ENCODE measurements around the gene CKAP2L.
"Not testable (repeated sequence)": the region's sequence is repeated elsewhere in the genome, so short reads cannot be mapped to it uniquely, and the experiment has no call there.

Gene CKAP2L

DNA sequence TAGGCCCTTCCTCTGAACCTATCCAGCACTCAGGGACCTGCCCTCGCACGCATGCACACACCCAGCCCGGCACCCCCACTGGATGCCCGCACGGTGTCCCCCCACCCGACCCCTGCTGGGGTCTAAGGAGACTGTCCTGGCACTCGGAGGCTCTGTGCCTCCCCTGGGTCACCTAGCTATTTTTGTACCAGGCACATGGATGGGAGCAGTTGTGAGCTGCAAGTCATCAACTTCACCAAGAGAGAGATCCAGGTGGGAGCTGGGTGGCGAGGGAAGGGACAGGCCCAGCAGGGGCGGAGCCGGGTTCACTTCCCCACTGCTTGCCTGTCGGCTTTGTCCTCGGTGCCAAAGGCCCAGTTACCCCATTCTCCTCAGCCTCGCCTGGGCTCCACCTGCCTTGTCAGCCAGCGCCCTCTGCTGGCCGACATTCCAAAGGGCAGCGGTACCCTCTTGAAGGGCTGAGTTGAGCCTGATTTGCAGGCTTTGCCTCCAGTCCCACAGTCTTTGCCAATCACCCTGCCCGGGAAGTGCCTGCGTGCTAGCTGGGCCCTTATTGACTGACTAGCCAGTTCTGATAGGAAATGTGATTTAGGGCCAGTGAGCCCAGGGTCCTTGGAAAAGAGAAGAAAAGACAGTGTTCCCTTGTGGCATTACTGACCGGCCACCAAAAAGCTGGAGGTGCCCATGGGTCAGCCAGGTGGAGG lies 37.8 kb downstream of the CKAP2L start:
- peak; percentile 81 to 87 (median 82) for DNase-seq (ENCODE audit: low read depth in 2 of 3, low spot score in 1 of 3)

DNA sequence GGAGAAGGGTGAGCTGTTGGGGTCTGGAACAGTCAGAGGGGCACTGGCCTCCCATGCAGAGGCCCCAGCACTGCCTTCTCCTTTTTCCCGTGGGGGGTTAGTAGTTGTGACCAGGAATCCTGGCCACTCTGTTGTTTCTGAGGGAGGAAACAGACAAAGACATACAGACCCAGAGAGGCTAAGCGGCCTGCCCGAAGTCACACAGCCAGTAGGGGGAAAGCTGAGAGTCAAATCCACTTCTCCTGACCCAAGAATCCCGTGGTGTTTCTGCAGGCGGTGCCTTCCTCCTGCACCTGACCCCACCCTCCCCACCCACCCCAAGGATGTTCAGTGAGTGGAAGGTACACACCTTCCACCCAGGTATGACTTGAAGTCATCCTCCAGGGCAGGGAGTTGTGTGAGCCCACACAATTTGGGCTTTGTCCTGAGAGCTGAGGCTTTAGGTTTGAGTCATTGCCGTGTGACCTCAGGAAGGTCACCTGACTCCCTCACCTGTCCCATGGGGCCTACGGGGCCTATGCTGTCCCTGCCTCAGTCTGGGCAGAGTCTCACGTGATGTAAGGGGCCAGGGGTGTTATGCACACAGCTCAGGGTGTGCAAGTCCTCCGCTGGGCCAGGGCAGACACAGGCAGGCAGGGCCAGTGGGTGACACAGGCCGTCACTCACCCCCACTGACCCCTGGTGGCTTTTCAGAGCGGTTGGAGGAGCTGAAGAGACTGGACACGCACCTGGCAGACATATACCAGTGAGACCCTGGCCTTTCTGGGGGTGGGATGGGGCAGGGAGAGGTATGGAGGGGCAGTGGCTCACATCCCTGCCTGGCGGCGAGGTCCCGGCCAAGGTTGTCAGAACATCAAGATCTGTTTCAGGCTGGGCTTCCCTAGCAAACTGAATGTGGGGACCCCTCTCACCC lies 38.6 kb downstream of the CKAP2L start:
- DNase-seq (ENCODE audit: low read depth in 2 of 3, low spot score in 1 of 3) = no peak

DNA sequence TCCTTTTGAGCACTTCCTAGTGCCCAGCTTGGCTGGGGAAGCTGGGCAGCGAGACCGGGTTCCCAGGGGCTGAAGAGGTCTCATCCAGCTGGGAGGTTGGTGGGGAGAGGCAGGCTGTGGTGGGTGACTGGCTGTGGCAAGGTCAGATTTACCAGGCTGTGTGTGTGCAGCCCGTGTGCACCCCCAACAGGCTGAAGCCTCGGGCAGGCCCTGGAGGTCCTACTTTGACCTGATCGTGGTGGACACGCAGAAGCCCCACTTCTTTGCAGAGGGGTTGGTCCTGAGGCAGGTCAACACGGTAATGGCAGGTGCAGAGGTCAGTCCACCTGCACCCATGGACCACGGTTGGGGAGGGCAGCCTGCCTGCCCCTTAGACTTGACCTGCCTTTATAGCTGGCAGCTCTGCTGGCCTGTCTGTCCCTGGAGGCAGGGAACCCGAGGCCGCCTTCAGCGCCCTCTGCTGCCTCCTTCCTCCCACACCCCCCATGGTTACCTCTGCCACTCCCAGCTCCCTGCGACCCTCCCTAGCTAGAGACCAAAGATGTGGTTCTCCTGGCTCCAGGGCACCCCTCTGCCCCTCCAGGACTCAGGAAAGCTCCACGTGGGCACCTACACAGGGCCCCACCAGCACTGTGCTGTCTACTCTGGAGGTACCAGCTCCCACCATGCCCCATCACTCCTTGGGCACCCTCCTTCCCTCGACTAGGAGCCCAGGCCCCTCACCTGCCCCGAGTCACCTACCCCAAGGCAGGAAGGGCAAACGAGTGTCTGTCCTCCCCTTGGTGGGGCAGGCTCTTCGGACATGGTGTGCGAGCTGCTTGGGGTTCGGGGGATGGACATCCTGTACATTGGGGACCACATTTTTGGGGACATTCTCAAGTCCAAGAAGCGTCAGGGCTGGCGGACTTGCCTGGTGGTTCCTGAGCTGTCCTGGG lies 39.6 kb downstream of the CKAP2L start:
- DNase-seq (ENCODE audit: low read depth in 2 of 3, low spot score in 1 of 3) = peak in 1 of 3 donors; percentile 14

DNA sequence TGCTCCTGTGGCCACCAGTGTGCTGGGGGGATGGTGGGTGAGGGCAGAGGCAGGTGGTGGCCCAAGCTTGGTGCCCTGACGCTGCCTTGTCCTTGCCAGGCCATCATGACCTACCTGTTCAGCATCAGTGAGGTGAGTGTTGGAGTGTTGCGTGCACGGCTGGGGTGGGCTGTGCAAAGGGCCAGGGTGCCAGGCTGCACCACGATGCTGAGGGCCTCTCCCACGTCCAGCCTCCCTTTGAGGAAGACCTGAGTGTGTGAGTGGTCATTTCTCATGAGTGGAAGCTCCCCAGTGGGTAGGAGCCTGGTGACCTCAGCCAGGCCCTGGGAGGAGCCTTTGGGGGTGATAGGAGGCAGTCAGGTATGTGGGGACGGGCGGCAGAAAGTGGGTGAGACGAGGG lies 40.4 kb downstream of the CKAP2L start:
- no peak for DNase-seq (ENCODE audit: low read depth in 2 of 3, low spot score in 1 of 3)

DNA sequence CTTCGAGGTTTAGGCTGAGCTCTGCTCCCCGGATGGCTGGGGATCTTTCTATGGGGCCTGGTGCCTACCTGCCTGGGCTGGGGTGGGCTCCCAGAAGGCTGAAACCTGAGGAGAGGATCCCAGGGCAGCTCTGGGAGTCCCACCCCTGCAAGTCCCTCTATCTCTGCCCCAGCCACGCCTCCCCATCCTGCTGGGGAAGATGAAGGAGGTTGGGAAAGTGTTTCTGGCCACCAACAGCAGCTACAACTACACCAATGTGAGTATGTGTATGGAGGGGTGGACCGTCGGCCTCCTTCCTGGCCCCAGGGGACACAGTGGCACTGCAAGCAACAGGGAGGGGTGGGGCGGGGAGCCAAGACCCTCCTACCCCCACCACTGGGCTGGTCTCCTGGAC lies 40.9 kb downstream of the CKAP2L start:
- no peak for DNase-seq (ENCODE audit: low read depth in 2 of 3, low spot score in 1 of 3)

DNA sequence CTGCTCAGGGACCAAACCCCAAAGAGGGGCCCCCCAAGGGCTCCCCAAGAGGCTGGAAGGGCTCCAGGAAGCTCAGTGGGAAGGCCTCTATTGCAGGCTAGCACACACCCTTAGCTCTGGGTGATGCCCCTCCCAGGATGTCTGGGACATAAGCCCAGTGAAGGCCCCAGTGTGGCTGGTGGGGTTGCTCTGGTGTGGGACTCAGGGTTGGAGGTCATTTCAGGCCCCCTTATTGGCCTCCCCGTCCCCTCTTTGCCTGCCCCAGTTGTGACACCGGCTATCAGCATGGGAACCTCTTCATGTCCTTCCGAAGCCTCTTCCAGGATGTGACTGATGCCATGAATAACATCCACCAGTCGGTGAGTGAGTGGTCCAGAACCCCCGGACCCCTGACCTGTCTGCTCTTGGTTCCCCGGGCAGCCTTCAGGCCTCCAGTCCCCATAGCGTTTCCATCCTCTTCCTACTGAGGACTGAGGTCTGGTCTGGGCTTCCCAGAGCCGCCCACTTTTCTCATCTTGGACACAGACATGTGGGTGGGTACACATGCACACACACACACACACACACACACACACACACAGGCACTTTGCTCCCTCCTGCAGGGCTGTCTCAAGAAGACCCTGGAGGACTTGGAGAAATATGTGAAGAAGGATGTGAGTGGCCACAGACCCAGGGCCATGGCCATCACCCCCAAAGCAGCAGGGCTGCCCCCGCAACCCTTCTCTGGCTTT lies 41.4 kb downstream of the CKAP2L start:
- no peak for DNase-seq (ENCODE audit: low read depth in 2 of 3, low spot score in 1 of 3)

DNA sequence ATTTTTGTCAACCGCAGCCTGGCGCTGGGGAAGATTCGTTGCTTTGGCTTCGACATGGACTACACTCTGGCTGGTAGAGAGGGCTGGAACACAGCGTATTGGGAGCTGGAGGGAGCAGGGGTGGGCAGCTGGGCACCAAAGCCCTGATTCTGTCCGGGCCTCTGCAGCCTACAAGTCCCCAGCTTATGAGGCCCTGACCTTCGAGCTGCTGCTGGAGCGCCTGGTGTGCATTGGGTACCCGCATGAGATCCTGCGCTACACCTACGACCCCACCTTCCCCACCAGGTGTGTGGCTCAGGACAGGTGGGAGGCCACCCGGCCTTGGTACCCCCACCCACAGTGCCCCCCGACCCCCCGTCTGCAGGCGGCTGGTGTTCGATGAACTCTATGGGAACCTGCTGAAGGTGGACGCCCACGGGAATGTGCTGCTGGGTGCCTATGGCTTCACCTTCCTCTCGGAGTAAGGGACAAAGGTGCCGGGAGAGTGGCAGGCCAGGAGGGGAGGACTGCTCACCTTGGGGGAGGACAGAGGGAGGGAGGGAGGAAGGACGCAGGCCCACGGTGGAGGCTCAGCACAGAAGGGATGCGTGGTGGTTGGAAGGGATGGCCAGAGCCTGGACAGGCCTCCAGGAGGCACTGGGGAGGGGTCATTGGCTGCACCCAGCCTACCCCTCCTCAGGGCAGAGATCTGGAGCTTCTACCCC lies 42.4 kb downstream of the CKAP2L start:
- DNase-seq (ENCODE audit: low read depth in 2 of 3, low spot score in 1 of 3) = no peak

DNA sequence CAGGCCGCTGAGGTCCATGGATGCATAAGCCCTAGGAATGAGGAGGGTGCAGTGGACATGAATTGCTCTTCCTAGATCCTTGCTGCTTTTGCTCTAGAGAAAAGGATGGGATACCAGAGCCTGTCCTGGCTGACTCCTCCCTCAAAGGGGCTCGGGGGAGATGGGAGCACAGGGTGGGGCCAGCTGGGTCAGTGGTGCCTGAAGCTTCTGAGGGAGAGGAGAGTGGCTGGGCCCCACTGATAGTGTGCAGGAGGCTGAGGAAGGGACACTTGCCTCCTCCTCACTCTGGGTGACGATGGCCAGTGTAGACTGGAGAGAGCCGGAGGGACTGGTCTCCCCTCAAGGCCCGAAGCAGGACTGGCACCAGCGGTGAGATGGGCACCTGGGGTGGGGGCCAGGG lies 43.6 kb downstream of the CKAP2L start, which contains the start of gene NT5DC4:
TSS of gene NT5DC4 (plus strand) at position 236 of the 400 bp plus-strand sequence. CDS start at position 296, 60 bp downstream.
- DNase-seq (ENCODE audit: low read depth in 2 of 3, low spot score in 1 of 3) = no peak

DNA sequence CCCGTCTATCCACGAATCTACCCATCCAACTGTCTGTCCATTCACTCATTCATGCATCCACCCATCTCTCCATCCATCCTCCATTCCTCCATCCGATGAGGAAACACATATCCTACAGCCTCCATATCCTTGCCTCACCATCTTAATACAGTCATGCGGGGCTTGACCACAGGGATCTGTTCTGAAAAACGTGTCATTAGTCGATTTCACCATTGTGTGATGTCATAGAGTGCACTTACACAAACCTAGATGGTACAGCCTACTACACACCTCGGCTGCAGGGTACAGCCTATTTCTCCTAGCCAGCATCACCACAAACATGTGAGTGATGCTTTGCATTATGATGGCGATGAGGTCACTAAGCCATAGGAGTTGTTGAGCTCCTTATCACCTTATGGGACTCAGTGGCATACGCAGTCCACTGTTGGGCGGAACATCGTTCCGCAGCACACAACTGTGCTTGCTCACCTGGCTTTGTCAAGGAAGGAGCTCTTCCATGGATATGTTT lies 45.5 kb downstream of the CKAP2L start:
- no peak for DNase-seq (ENCODE audit: low read depth in 2 of 3, low spot score in 1 of 3)

DNA sequence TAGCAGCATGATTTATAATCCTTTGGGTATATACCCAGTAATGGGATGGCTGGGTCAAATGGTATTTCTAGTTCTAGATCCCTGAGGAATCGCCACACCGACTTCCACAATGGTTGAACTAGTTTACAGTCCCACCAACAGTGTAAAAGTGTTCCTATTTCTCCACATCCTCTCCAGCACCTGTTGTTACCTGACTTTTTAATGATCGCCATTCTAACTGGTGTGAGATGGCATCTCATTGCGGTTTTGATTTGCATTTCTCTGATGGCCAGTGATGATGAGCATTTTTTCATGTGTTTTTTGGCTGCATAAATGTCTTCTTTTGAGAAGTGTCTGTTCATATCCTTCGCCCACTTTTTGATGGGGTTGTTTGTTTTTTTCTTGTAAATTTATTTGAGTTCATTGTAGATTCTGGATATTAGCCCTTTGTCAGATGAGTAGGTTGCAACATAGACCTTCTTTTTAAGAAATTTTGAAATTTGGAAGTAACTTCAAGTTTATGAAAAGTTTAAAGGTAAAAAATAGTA lies 47.5 kb downstream of the CKAP2L start:
- DNase-seq (ENCODE audit: low read depth in 2 of 3, low spot score in 1 of 3) = not testable (repeated sequence)

DNA sequence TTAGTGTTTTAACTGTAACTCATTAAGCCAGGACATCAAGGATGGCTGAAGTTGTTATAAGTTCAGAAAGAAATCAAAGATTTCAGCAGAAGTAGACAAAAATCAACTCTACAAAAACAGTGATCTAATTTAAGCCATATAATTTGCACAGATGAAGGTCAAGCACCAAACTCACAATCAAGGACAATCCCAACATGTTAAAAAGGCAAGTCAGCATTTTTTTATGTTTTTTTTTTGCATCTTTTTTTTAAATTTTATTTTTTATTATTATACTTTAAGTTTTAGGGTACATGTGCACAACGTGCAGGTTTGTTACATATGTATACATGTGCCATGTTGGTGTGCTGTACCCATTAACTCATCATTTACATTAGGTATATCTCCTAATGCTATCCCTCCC lies 48.3 kb downstream of the CKAP2L start:
- DNase-seq (ENCODE audit: low read depth in 2 of 3, low spot score in 1 of 3) = not testable (repeated sequence)

DNA sequence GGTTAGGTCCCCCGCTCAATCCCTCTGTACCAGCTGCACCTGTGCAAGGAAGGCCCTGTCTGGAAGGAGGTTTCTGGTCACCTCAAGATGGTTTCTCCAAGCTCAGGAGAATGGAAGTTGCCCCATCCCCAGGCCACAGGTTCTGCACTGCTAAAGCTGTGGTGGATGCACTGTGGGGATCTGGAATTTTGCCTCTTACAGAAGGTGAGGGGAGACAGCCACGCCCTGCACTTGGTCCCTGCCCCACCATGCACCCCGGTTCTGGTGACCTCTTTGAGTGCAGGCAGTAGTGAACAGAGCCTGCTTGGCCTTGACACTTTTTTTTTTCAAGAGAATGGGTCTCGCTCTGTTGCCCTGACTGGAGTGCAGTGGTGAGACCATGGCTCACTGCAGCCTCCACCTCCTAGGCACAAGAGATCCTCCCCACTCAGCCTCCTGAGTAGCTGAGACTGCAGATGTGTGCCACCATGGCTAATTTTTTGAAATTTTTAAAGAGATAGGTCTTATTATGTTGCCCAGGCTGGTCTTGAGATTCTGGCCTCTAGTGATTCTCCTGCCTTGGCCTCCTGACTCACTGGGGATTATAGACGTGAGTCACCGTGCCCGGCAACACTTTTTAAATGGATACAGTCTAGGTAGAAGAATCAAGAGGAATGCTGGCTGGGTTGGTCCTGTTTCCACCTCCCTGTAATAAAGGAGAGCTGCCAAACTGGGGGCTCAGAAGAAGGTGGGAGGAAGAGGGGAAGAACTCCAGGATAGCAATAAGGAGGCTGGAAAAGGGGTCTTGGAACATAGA lies 49.4 kb downstream of the CKAP2L start:
- DNase-seq (ENCODE audit: low read depth in 2 of 3, low spot score in 1 of 3) = no peak

DNA sequence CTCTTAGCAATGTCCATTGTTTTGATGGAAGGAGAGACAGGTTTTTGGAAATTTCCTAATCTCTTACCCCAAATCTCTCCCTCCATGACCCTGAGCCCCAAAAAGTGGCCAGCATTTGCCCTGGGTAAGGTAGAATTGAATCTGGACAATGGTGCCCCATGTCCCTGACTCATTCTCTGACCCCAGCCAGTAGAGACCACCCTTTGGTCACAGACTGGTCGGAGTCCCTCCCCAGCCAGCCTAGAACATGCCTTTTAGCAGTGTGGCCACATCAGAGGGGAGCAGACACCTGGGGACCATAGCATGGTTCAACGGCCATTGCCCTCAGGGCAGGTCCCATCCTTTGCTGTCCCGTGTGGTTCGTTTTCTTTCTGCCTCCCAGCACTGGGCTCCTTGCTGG lies 50.1 kb downstream of the CKAP2L start:
- no peak for DNase-seq (ENCODE audit: low read depth in 2 of 3, low spot score in 1 of 3)

DNA sequence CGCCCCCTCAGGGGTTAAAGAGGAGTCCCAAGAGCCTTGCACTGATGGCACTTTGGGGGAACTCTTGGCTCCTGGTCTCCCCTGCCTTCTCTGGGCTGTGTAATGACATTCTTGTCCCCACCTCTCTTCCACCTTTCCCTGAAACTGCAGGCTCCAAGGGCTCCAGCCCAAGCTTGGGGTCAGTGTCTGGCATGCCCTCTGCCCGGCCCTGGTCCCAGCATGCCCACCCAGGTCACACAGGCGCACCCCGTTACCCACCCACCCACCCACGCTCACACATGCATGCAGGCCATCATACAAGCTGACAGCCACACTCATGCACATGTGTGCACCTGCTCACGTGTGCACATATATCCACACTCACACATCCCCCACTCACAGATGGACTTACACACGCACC lies 50.5 kb downstream of the CKAP2L start:
- no peak for DNase-seq (ENCODE audit: low read depth in 2 of 3, low spot score in 1 of 3)

DNA sequence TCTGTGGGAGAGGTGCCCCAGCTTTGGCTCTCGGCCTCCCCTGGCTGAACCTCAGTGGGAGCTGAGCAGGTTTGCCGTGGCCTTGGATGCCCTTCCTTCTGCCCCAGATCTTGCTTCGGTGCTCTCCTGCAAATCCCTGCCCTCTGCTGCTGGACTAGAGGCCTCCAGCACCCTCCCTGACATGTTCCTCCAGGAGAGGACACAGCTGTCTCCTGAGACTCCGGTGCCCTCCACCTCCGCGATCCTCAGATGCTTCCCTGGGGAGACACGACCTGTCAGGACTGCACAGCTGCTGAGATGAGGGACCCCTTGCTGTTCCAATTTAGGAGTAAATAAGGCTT lies 50.9 kb downstream of the CKAP2L start:
- DNase-seq (ENCODE audit: low read depth in 2 of 3, low spot score in 1 of 3) = no peak

DNA sequence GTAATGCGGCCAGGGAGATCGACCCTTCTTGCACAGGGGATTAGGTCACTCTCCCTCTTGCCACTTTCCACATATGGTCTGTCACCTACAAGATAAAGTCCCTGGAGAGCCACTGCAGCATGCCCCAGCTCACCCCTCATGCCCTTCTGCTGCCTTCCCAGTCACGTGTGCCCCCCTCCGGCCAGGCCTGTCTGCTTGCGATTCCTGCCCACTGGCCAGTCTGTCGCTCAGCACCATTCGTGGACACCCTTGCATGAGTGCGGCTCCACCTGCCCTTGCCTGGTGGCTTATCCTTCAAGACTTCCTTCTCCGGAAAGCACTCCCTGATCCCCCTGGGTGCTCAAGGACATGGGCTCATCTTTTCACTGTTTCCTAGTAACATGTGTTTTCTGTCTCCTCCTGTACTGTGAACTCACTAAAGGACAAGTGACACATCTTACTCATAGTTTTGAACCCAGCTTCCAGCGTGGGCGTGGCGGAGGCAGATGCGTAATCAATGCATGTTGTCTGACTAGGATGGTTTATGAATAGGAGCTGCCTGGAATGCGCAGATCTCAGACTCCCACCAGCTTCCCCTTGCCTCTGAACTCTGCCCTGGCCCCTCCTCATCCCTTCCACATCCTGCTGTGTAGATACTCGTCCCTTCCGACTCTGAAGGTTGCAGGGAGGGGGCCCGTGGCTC lies 51.4 kb downstream of the CKAP2L start:
- DNase-seq (ENCODE audit: low read depth in 2 of 3, low spot score in 1 of 3) = peak; percentile 47 to 50 (median 48)

DNA sequence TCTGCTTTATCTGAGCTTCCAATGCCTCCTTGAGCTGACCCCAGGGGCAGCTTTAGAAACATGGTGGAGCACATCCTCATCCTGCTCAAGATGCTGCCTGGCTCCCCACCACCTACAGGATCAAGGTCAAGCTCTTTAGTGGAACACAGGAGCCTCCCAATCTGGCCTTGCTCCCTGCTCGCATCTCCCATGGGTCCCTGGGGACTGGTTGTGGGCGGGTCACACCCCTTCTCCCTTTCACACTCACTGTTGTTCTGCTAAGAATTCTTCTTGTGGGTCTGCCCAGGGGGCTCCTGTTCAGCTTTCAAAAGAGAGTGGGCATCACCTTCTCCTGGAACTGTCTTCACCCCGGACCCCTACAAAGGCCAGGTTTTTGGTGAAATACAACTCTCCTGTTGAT lies 51.9 kb downstream of the CKAP2L start:
- DNase-seq (ENCODE audit: low read depth in 2 of 3, low spot score in 1 of 3) = no peak

Measured in stimulated activated CD4-positive, alpha-beta T cell treated with anti-CD3 and anti-CD28 coated beads, Interleukin-12 subunit alpha, Interleukin-12 subunit beta, amount 100 ng/mL, for 48 hours (primary cell).